Liver (tissue), 9 donors: Measurements from ENCODE around the gene MTARC2. TPM values are rescaled to one million over a fixed set of nuclear protein-coding genes. Genes with fewer than 3 reads are reported as not detected.

ENCODE experiments used
- DNase-seq: peaks from one replicate; pipeline ENCODE4 v3.0.0-alpha.2; 2017; ENCODE audit warnings: low spot score
- H3K27ac ChIP-seq, 2 donors: one replicate each; pipeline ENCODE4 v1.7.0; 2013; ENCODE audit warnings: inconsistent platforms in 2 of 2, low read length in 2 of 2, control low read depth in 1 of 2, low read depth in 1 of 2, mild to moderate bottlenecking in 1 of 2
- H3K27me3 ChIP-seq, 4 donors: one replicate each; pipeline versions ENCODE4 v1.6.1 to v1.7.0; 2013; ENCODE audit warnings: low read length in 3 of 4, inconsistent platforms in 1 of 4, mild to moderate bottlenecking in 1 of 4, moderate library complexity in 1 of 4; ENCODE audit not compliant: control insufficient read depth in 4 of 4, insufficient read depth in 4 of 4
- H3K36me3 ChIP-seq, 4 donors: one replicate each; pipeline versions ENCODE4 v1.6.1 to v1.7.0; 2013; ENCODE audit warnings: low read length in 3 of 4, mild to moderate bottlenecking in 3 of 4, low read depth in 1 of 4, moderate library complexity in 1 of 4; ENCODE audit not compliant: control insufficient read depth in 4 of 4, insufficient read depth in 3 of 4
- H3K4me1 ChIP-seq, 4 donors: one replicate each; pipeline versions ENCODE4 v1.6.1 to v1.7.0; 2013; ENCODE audit warnings: low read length in 3 of 4, mild to moderate bottlenecking in 3 of 4, moderate library complexity in 1 of 4; ENCODE audit not compliant: control insufficient read depth in 4 of 4, insufficient read depth in 4 of 4
- H3K4me3 ChIP-seq, 3 donors: one replicate each; pipeline versions ENCODE4 v1.6.1 to v1.7.0; 2013; ENCODE audit warnings: low read length in 3 of 3, control low read depth in 1 of 3, low read depth in 1 of 3, mild to moderate bottlenecking in 1 of 3
- H3K9ac ChIP-seq, 2 donors: one replicate each; pipeline ENCODE4 v1.7.0; 2013; ENCODE audit warnings: low read length in 2 of 2, mild to moderate bottlenecking in 2 of 2, moderate library complexity in 2 of 2, control low read depth in 1 of 2, low read depth in 1 of 2
- H3K9me3 ChIP-seq, 4 donors: one replicate each; pipeline versions ENCODE4 v1.6.1 to v1.7.0; 2013; ENCODE audit warnings: low read length in 3 of 4; ENCODE audit not compliant: control insufficient read depth in 4 of 4
- CTCF ChIP-seq: fragments of 150-350 bp; IDR thresholded peaks from 2 replicates; pipeline ENCODE4 v1.5.1; 2017; ENCODE audit warnings: improper control_type of control experiment, low read depth, low read length; ENCODE audit not compliant: missing input control
- EGR1 ChIP-seq, 2 donors: IDR thresholded peaks; 2 replicates each; pipeline ENCODE4 v1.6.1; 2016 to 2018; ENCODE audit warnings: antibody characterized with exemption in 2 of 2, low read depth in 2 of 2
- FOXA1 ChIP-seq: IDR thresholded peaks from 2 replicates; pipeline ENCODE4 v1.6.1; 2016; ENCODE audit warnings: antibody characterized with exemption
- FOXA2 ChIP-seq: IDR thresholded peaks from 2 replicates; pipeline ENCODE4 v1.6.1; 2016; ENCODE audit warnings: antibody characterized with exemption
- GABPA ChIP-seq, 2 donors: IDR thresholded peaks in 1 of 2; conservative IDR thresholded peaks in 1 of 2; 2 replicates each; pipeline ENCODE4 v1.6.1; 2016; ENCODE audit warnings: antibody characterized with exemption in 2 of 2, mild to moderate bottlenecking in 1 of 2, moderate library complexity in 1 of 2
- HNF4A ChIP-seq, 2 donors: conservative IDR thresholded peaks; 2 replicates each; pipeline ENCODE4 v1.6.1; 2016; ENCODE audit warnings: antibody characterized with exemption in 2 of 2, mild to moderate bottlenecking in 2 of 2
- HNF4G ChIP-seq: IDR thresholded peaks from 2 replicates; pipeline ENCODE4 v1.6.1; 2016; ENCODE audit warnings: antibody characterized with exemption
- JUND ChIP-seq, 2 donors: IDR thresholded peaks; 2 replicates each; pipeline ENCODE4 v1.6.1; 2016; ENCODE audit warnings: antibody characterized with exemption in 2 of 2
- MAX ChIP-seq: IDR thresholded peaks from 2 replicates; pipeline ENCODE4 v1.6.1; 2016; ENCODE audit warnings: antibody characterized with exemption
- NR2F2 ChIP-seq: IDR thresholded peaks from 2 replicates; pipeline ENCODE4 v1.6.1; 2016; ENCODE audit warnings: antibody characterized with exemption
- RAD21 ChIP-seq, 2 donors: IDR thresholded peaks; 2 replicates each; pipeline ENCODE4 v1.6.1; 2016; ENCODE audit warnings: antibody characterized with exemption in 2 of 2, mild to moderate bottlenecking in 2 of 2
- RXRA ChIP-seq, 2 donors: IDR thresholded peaks; 2 replicates each; pipeline ENCODE4 v1.6.1; 2017 to 2018; ENCODE audit warnings: antibody characterized with exemption in 2 of 2, mild to moderate bottlenecking in 1 of 2
- SP1 ChIP-seq: IDR thresholded peaks from 2 replicates; pipeline ENCODE4 v1.6.1; 2018; ENCODE audit warnings: antibody characterized with exemption, mild to moderate bottlenecking
- TAF1 ChIP-seq: conservative IDR thresholded peaks from 2 replicates; pipeline ENCODE4 v1.6.1; 2016; ENCODE audit warnings: antibody characterized with exemption, mild to moderate bottlenecking
- YY1 ChIP-seq: IDR thresholded peaks from 2 replicates; pipeline ENCODE4 v1.6.1; 2016; ENCODE audit warnings: antibody characterized with exemption, mild to moderate bottlenecking
- WGBS: extraction: QIAGEN DNeasy Blood & Tissue Kit; methylation state at CpG from one replicate; pipeline ENCODE4 v1.1.7; 2013; 5-methylcytosine and 5-hydroxymethylcytosine counted together
- polyA plus RNA-seq, 2 donors: library from polyadenylated mRNA; stranded (reverse) in 1 of 2; unstranded in 1 of 2; fragments of 200-250 nt in 1 of 2; fragments of >200 nt in 1 of 2; fragmentation: Nextera tagmentation in 1 of 2; extraction: Ambion mirVana in 1 of 2; gene quantifications; one replicate each; pipeline versions ENCODE4 v1.2.1 to v1.2.3, GENCODE V29; 2013 to 2015
- total RNA-seq, 2 donors: library from RNA; depleted of rRNA; stranded (reverse); fragments of >200 nt; gene quantifications; one replicate each; pipeline ENCODE4 v1.2.3, GENCODE V29; 2014
- TF ChIP-seq, protein P1 (sequence below): IDR thresholded peaks from 2 replicates; pipeline ENCODE4 v1.6.1; 2016; ENCODE audit warnings: antibody characterized with exemption
- TF ChIP-seq, protein P2 (sequence below): IDR thresholded peaks from 2 replicates; pipeline ENCODE4 v1.6.1; 2016; ENCODE audit warnings: antibody characterized with exemption, mild to moderate bottlenecking
- TF ChIP-seq, protein P3 (sequence below): IDR thresholded peaks from 2 replicates; pipeline ENCODE4 v1.6.1; 2016; ENCODE audit warnings: antibody characterized with exemption
- donor health status: healthy.
- donor health status: healthy.
- donor health status: healthy.
- donor health status: healthy.
- donor health status: healthy.

The MTARC2 gene
- total and polyA plus RNA-seq, 4 donors: 24.9 to 96.1 (median 71.4) TPM

DNA sequence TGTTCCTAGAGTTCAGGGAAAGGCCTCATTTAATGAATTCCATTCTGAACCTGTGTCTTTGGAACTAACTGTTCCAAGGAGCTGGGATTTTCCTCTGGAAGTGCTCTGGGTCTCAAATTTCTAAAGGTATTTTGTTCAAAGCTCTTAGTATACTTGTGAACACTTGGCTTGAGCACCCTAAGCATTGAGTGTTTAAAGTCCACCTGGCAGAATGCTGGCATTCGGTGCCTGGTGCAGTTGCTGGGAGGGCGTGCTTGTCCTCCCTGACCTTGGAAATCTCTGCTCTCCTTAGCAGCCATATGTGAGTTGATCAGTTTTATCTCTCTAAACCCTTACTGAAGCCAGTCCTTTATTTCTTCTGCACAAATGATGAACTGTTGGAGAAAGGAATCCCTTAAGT lies 3.0 kb downstream of the MTARC2 start:
- no peak for DNase-seq
- TF ChIP-seq EGR1 (IDR thresholded peaks at IDR 0.05; ENCODE audit: low read depth in 2 of 2) (no peak), SP1 (no peak), NR2F2 (no peak), CTCF (no peak), YY1 (no peak), TAF1 (no peak), RXRA (IDR thresholded peaks at IDR 0.05) (peak in 1 of 2 donors; percentile 41), JUND (IDR thresholded peaks at IDR 0.05) (no peak), RAD21 (IDR thresholded peaks at IDR 0.05) (peak in 1 of 2 donors; percentile 16), FOXA2 (peak; percentile 20), HNF4G (peak; percentile 47), HNF4A (conservative IDR thresholded peaks at IDR 0.05) (peak; percentile 76 to 82), MAX (no peak), FOXA1 (no peak), GABPA (IDR thresholded peaks at IDR 0.05 in 1 of 2, conservative IDR thresholded peaks at IDR 0.05 in 1 of 2) (no peak)
- TF ChIP-seq, protein P1, sequence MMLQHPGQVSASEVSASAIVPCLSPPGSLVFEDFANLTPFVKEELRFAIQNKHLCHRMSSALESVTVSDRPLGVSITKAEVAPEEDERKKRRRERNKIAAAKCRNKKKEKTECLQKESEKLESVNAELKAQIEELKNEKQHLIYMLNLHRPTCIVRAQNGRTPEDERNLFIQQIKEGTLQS: no peak
- TF ChIP-seq, protein P2, sequence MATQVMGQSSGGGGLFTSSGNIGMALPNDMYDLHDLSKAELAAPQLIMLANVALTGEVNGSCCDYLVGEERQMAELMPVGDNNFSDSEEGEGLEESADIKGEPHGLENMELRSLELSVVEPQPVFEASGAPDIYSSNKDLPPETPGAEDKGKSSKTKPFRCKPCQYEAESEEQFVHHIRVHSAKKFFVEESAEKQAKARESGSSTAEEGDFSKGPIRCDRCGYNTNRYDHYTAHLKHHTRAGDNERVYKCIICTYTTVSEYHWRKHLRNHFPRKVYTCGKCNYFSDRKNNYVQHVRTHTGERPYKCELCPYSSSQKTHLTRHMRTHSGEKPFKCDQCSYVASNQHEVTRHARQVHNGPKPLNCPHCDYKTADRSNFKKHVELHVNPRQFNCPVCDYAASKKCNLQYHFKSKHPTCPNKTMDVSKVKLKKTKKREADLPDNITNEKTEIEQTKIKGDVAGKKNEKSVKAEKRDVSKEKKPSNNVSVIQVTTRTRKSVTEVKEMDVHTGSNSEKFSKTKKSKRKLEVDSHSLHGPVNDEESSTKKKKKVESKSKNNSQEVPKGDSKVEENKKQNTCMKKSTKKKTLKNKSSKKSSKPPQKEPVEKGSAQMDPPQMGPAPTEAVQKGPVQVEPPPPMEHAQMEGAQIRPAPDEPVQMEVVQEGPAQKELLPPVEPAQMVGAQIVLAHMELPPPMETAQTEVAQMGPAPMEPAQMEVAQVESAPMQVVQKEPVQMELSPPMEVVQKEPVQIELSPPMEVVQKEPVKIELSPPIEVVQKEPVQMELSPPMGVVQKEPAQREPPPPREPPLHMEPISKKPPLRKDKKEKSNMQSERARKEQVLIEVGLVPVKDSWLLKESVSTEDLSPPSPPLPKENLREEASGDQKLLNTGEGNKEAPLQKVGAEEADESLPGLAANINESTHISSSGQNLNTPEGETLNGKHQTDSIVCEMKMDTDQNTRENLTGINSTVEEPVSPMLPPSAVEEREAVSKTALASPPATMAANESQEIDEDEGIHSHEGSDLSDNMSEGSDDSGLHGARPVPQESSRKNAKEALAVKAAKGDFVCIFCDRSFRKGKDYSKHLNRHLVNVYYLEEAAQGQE: peak; percentile 29
- TF ChIP-seq, protein P3, sequence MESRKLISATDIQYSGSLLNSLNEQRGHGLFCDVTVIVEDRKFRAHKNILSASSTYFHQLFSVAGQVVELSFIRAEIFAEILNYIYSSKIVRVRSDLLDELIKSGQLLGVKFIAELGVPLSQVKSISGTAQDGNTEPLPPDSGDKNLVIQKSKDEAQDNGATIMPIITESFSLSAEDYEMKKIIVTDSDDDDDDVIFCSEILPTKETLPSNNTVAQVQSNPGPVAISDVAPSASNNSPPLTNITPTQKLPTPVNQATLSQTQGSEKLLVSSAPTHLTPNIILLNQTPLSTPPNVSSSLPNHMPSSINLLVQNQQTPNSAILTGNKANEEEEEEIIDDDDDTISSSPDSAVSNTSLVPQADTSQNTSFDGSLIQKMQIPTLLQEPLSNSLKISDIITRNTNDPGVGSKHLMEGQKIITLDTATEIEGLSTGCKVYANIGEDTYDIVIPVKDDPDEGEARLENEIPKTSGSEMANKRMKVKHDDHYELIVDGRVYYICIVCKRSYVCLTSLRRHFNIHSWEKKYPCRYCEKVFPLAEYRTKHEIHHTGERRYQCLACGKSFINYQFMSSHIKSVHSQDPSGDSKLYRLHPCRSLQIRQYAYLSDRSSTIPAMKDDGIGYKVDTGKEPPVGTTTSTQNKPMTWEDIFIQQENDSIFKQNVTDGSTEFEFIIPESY: no peak
- peak overlapping the region; percentile 28 to 93 for H3K9ac ChIP-seq
- no peaks in the 10 kb centered on the region for H3K27me3 ChIP-seq
- 24% methylated on average over 2 of the region's 2 CpGs for WGBS
- no peaks in the 10 kb centered on the region for H3K9me3 ChIP-seq
- peaks cover 4 to 18% (median 13%) of the 10 kb centered on the region in 4 donors for H3K36me3 ChIP-seq
- peak overlapping the region; percentile 28 to 64 for H3K27ac ChIP-seq
- peaks cover 10 to 64% (median 47%) of the 10 kb centered on the region in 4 donors for H3K4me1 ChIP-seq
- peak overlapping the region; percentile 63 to 85 (median 82) for H3K4me3 ChIP-seq
